AG20443 (cell line): ENCODE measurements around the gene VHLL.

Experiments used
- DNase-seq: peaks from one replicate; pipeline ENCODE4 v3.0.0; 2012; ENCODE audit warnings: low spot score, mixed read lengths

Gene VHLL

DNA sequence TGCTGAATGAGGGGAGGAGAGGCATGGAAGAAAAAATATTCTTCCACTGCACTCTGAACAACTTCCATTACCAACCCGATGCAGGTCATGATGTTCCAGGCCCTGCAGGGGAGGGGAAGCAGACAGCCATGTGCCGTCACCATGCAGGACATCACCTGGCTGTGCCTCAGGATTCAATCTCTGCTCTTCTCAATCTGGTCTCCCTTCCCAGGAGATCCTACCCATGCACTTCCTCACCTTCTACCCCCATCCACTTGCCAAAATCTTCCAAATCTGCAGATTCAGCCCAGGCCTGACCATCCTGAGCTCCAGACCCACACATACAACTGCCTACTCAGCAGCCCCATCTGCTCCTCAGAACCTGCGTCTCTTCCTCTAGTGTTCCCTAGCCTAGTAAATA lies 45.5 kb downstream of the VHLL start:
- no peak for DNase-seq

DNA sequence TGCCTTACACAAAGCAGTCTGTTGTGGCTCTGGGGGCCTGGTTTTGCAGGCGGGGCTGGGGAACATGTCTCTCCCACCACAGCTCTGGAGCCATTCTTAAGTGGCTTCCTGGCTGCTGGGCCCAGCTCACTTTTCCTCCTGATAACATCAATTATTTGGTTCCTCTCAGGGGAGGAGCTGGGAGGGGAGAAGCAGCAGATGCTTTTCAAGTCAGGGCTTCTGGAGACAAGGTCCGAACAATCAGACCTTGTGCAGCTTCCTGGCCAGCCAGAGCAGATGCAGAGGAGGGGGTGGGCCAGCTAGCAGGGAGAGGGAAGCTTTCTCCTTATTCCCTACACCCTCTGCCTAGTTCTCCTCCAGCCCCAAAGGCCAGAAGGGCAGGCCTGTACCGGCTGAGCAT lies 47.6 kb downstream of the VHLL start:
- no peak for DNase-seq

DNA sequence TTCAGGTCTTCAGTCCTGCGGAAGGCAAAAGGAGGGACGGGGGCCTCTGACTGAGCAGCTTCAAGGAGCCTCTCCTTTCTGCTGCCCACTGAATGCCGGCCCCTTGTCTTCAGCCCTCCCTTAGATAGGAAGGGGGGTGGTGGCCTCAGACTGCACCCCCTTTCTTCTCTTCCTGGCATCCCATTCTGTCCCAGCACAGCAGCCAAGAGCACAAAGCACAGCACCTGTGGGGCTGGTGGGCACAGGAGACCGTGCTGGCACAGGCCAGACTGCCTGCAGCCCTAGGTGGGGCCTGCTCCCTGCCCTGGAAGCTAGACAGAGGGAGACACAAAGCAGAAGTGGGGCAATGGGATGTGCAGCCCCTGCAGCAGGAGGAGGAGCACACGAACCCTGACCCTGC lies 49.5 kb downstream of the VHLL start:
- DNase-seq, result no peak
